Fibroblast of skin of left quadriceps (primary cell): Measurements from ENCODE around the gene PRND.
"Not testable (repeated sequence)": the region's sequence is repeated elsewhere in the genome, so short reads cannot be mapped to it uniquely, and the experiment has no call there.

Experiments used
- DNase-seq, 2 experiments: peaks; one replicate each; pipeline ENCODE4 v3.0.0-alpha.2; 2013; ENCODE audit warnings: low read depth in 2 of 2

Gene PRND, protein sequence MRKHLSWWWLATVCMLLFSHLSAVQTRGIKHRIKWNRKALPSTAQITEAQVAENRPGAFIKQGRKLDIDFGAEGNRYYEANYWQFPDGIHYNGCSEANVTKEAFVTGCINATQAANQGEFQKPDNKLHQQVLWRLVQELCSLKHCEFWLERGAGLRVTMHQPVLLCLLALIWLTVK

DNA sequence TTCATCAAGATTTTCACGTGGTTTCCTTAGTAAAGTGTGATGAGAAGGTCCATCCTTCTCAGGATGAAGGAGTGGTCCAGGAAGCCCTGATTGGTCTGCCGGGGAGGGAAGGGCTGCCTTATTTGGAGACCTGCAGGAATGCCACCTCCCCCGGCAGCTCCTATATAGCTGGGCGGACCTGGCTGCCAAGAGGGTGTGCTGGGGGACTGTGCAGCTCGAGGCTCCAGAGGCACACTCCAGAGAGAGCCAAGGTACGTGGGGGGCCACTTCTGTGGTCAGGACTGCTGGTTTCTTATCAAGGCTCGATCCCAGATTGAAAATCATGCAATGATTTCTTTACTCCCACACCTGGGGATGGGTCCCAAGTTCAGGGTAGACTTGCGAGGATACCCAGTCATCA, at the start of gene PRND:
Gene PRND, plus strand, starts transcription at position 191 of the 400 bp plus-strand sequence. CDS start 2,643 bp downstream, outside the sequence.
- no peak for DNase-seq

DNA sequence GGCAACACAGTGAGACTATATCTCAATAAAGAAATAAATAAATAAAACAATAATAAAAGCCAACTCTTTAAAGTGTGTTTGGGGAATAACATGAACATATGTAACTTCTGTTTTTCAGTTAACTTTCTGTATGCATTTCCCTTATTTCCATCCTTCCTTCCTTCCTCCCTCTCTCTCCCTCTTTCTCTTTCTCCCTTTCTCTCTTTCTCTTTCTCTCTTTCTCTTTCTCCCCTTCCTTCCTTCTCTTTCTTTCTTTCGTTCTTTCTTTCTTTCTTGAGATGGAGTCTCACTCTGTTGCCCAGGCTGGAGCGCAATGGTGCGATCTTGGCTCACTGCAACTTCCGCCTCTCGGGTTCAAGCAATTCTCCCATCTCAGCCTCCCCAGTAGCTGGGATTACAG, 48.8 kb upstream of the PRND start:
- DNase-seq, result no peak

DNA sequence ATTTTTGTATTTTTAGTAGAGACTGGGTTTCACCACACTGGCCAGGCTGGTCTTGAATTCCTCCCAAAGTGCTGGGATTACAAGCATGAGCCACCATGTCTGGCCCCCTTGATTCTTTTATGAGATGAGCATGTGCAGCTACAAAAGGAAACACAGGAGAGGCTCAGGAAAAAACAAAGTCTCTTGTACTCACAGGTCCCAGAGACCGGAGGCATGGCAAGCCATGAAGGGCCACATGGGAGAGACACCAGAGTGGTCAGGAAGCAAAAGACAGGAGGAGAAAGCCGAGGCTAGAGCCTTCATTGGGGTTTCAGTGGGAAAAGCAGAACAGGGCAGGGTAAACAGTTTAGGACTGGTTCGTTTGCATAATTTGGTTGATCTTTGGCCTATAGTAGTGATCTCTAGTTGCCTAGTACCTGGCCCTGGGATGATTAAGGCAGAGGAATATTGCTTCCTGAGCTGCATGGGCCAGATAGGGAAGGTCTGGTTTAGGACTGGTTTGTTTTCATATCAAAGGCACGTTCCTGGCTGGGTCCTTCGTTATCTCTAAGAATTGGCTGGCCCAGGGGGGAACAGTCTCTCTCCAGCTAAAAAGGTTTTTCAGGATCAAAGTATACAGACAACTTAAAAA, 48.2 kb upstream of the PRND start:
- DNase-seq, result no peak

DNA sequence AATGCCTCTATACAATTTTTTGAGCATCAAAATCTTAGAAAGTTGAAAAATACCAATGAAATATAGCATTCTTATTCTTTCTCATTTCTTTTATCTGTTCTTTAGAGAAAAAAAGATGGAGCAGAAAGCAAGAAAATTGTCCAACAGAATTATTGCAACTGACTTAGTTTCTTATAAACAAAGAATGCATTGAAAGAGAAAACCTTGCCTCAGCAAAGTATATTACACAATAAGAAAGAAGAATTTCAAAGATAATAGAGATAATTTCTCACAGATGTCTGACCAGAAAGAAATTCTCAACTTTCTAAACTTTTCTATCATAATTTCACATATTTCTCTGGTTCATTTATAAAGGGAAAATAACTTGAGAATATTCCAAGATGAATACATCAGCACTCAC, 47.0 kb upstream of the PRND start:
- DNase-seq, result no peak

DNA sequence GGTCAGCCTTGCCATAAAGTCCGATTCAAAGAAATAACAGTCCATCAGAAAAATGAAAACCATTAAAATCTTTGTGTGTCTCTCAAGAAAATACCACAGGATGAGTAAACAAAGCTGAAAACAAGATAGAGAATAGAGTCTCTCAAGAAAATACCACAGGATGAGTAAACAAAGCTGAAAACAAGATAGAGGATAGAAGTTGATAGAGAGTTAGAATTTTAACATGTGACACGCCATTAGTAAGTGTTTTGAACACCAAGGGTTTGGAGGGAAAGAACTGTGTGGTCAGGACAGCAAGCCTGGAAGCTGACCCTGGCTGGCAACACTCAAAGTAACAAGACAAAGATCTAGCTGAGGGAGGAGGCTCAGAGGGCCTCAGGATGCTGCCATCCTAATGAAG, 43.9 kb upstream of the PRND start:
- DNase-seq, result no peak

DNA sequence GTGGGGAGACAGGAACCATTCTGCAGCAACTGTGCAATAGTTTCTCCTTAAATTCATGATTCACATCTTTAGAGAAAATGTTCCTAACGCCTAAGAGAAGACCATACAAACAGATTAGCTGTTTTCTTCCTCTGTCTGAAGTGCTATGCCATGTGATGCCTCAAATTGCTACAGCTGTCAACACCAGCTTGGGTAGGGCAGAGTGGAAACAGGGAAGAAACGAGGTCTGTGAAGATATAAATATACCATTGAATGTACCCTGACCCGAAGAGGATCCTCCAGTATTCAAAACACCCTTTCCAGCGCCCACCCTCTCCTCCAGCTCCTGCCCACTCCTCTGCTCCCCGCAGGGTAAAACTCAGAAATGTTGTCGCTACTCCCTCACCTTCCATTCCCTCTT, 40.3 kb upstream of the PRND start:
- no peak for DNase-seq

DNA sequence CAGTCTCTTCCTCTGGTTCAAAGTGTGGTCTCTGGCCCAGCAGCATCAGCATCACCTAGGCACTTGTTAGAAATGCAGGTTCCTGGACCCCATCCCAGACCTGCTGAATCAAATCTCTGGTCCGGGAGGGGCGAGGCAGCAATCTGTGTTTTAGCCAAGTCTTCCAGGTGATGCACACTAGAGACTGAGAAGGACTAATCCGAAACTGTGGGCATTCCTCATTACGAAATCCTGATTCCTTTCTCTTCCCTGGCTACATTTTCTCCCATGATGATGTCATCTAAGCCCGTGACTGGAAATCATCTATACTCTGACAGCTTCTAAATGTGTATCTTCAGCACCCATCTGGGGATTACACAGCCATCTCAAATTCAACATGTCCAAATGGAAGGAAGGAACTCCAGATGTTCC, 39.7 kb upstream of the PRND start:
- DNase-seq, result peak; percentile 55 to 56

DNA sequence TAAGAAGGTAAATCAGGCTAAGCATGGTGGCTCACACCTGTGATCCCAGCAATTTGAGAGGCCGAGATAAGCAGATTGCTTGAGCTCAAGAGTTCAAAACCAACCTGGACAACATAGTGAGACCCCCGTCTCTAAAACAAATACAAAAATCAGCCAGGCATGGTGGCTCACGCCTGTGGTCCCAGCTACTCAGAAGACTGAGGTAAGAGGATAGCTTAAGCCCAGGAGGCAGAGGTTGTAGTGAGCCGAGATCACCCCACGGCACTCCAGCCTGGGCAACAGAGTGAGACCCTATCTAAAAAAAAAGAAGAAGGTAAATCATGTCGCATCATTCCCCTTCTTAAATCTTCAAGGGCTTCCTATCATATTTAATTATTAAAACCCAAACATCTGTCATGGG, 39.0 kb upstream of the PRND start:
- no peak for DNase-seq

DNA sequence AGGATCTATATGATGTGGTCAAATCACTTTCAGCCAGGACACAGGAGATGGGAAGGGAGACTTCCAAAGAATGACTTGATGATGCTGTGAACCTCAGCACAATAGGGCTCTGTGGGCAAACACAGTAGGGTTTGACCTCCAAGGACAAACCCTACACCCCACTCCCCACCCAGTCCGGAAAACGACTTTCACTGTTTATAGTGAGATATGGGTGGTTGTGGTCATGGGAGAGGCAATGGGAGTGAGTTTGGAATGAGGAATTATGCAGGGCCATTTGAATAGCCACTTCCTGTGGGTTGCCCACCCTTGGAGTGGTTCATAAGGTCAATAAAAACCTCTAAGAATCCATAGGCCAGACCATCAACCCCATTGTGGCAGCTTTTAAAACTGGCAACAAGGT, 38.4 kb upstream of the PRND start:
- DNase-seq, result no peak

DNA sequence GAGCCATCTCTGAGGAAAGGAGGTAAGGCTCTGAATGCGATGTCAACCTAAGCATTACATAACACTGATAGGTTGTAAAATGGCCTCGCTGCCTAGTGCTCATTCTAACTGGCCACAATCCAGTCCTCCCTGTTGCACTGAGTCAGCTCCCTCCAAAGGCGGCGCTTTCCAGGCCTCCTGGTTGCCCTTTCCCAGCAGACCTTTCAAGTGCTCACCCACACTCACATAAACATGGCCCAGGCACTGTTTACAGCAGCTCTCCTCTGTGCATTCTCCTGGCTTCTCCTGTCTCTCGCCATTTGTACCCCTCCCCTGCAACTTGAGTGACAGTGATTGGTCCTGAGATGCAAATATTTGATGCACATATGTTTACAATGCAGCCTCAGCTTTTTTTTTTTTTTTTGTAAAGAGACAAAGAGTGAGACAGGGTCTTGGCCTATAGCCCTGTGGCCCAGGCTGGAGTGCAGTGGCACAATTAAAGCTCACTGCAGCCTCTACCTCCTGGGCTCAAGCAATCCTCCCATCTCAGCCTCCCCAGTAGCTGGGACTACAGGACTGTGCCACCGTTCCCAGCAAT, 36.8 kb upstream of the PRND start:
- DNase-seq, result no peak

DNA sequence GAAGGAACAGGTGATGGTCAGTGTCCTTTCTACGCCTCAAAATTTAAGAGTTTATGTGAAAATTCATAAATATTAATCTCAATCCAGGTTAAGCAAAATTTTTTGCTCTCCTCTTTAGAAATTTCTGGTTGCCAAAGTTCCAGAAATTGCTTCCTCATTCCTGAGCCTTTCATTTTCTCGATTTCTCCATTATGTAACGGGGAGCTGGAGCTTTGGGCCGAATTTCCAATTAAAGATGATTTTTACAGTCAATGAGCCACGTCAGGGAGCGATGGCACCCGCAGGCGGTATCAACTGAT, 35.8 kb upstream of the PRND start:
- DNase-seq, result no peak

DNA sequence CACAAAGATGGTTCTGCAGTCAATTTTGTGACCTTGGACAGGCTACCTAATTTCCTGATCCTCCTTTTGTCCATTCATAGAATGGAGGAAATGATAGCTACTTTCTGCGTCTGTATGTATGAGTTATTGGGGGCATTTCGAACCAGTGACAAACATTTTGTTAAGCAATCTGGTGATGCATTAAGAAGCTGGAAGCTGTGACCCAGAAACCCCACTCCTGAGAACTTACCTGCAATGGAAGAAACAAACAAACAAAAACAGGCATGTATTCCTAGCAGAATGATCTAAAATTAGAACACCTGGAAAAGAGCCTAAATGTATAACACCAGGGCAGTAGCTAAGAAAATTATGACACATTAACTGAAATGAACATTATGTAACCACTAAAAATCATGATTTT, 33.4 kb upstream of the PRND start:
- DNase-seq, result no peak

DNA sequence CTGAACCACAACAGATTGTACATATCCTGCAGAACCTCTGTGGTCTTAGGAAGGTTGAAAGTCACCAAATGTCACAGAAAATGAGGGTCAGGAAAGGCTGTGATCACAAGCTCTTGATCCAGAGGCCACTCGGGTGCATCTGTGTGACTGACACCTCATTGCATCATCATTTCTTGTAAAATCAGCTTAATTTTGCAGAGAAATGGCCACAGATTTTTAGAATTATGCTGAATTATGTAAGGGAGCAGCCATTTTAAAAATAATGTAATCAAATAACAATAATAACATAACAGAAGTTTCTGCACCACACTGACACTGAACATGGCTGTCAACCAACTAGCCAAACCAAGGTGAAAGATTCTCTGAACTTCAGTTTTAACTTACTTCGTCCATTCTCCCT, 32.5 kb upstream of the PRND start:
- no peak for DNase-seq

DNA sequence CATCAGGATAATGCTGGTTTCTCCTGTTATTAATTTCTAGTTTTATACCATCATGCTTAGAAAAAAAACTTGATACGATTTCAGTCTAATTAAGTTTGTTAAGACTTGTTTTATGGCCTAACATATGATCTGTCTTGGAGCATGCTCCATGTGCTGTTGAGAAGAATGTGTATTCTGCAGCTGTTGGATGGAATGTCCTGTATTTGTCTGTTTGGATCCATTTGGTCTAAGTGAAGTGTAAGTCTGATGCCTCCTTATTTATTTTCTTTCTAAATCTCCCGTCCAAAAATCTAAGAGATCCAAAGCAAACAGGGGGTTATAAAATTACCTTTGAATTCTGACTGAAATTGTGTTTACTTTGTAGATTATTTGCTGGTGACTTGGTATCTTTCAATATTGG, 30.0 kb upstream of the PRND start:
- DNase-seq, result no peak

DNA sequence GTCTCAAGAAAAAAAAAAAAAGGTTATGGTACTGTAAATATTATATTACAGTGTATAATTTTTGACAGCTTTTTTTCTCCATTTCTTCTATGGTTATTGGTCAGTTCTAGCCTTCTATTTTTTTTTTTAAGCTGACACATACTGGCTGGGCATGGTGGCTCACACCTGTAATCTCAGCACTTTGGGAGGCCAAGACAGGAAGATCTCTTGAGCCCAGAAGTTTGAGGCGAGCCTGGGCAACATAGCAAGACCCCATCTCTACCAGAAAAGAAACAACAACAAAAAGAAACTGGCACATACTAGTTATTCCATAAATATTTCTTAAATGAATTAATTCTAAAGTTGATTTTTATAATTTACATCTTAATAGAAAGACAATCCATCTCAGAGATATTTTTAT, 27.6 kb upstream of the PRND start:
- no peak for DNase-seq

DNA sequence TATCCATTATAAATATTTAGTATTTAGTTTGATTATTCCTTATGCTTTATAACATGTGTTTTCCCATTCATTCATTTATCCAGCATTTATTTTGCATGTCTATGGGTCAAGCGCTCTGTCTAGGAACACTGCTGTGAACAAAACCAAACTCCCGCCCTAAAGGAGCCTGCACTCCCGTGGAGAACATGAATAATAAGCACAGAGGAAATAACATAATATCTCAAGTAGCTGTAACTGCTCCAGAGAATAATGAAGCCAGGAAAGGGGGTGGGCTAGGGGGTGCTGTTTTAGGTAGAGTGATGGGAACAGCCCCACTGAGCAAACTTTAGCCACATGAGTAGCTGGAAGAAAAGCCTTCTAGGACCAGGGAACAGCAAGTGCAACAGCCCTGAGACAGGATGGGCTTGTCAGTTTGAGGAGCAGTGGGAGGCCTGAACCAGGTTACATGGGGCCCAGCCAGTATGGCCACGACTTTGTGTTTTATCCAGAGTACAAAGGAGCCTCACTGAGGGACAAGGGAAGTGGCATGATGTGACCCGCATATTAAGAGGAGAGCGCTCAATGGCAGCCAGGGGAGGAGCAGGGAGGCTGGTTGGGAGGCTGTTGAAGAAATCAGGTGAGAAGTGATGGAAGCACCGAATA, 24.4 kb upstream of the PRND start:
- DNase-seq, result no peak

DNA sequence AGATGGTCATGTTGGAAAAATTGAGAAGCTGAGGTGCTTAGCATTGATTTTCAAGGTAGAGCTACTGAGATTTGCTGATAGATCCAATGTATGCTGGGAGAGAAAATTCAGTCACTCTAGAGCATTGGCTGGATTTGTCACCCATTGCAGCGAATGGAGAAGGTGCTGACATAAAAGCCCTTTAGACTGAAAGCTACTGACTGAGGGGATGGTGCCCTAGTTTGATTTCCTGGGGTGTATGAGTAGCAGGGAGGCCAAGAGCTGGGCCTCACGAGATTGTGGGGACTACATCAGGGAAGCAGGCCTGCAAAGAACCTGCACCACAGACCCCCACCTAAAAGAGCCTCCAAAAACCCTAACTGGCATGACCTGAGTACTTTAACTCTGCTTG, 23.9 kb upstream of the PRND start:
- DNase-seq, result no peak

DNA sequence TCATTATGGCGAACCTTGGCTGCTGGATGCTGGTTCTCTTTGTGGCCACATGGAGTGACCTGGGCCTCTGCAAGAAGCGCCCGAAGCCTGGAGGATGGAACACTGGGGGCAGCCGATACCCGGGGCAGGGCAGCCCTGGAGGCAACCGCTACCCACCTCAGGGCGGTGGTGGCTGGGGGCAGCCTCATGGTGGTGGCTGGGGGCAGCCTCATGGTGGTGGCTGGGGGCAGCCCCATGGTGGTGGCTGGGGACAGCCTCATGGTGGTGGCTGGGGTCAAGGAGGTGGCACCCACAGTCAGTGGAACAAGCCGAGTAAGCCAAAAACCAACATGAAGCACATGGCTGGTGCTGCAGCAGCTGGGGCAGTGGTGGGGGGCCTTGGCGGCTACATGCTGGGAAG, 22.5 kb upstream of the PRND start:
- no peak for DNase-seq

DNA sequence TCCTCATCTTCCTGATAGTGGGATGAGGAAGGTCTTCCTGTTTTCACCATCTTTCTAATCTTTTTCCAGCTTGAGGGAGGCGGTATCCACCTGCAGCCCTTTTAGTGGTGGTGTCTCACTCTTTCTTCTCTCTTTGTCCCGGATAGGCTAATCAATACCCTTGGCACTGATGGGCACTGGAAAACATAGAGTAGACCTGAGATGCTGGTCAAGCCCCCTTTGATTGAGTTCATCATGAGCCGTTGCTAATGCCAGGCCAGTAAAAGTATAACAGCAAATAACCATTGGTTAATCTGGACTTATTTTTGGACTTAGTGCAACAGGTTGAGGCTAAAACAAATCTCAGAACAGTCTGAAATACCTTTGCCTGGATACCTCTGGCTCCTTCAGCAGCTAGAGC, 21.8 kb upstream of the PRND start:
- DNase-seq, result no peak

DNA sequence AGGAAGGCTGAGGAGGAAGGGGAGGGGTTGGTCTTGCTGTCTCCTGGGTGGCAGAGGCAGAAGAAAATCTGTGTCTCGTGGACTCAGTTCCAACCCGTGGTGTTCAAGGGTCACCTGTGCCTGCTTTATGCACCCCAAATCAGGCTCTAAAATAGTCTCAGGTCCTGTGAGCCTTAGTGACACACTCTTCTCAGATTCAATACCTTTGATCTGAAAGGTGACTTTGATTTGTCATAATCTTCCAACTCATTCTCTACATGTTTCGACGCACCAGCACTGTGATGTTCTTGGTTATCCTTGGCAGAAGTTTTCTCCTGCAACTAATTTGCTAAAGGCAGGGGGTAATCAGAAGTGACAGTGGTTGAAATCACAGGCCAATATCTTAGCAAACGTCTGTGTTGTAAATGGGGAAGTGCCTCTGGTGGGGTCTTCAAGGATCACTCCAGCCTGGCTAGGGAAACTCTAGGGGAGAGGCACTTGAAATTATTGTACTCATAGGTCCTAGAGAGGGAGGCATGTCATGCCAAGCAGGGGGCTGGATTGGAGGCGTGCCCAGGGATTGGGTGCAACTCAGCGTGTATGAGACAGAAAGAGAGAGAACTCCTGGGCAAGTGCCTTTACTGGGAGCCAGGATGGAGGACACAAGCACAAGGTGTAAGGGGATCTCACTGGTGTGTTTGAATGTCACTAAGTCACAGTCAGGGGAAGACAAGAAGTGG, 19.0 kb upstream of the PRND start:
- no peak for DNase-seq

DNA sequence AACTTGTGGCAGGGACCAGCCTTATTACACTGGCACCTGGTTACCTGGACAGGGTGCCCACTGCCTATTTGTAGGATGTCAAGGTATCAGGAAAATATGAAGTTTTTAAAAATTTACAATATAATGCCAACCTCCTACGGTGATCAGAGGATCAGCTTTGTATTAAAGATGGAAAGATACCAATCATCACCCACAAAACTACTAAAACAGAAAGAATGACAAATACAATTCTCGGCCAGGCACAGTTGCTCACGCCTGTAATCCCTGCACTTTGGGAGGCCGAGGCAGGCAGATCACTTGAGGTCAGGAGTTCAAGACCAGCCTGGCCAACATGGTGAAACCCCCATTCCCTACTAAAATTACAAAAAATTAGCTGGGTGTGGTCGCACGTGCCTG, 18.4 kb upstream of the PRND start:
- DNase-seq, result no peak

DNA sequence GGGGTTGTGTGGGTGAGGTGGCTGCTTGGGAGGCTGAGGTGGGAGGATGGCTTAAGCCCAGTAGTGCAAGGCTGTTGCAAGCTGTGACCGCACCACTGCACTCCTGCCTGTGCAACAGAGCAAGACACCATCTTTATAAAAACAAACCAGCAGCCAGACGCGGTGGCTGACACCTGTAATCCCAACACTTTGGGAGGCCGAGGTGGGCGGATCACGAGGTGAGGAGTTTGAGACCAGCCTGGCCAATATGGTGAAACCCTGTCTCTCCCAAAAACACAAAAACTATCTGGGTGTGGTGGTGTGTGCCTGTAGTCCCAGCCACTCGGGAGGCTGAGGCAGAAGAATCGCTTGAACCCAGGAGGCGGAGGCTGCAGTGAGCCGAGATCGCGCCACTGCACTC, 14.8 kb upstream of the PRND start:
- not testable (repeated sequence) for DNase-seq

DNA sequence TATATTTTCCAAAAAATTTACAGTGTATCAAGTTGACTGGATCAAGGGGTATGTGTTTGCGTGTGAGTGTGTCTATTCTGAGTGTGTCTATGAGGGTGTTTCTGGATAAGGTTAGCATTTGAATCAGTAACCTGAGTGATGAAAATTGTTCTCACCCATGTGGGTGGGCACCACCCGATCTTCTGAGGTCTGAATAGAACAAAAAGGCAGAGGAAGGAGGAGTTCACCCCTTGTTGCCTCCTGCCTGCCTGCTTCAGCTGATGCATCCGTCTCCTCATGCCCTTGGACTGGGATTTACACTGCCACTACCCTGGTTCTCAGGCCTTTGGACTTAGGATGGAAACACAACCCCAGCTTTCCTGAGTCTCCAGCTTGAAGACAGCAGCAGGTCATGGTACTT, 13.7 kb upstream of the PRND start:
- no peak for DNase-seq
